ENCODE data around the gene PPP1R9B.

The PPP1R9B gene

GRCh38 chr17:50123649-50124349 lies 26.7 kb downstream of the PPP1R9B start:
- H3K27ac ChIP-seq (ENCODE audit: low read depth, low read length), result no peak overlapping the region
- no peaks in the 10 kb centered on the region for H3K36me3 ChIP-seq (ENCODE audit: control insufficient read depth, low read length)
- TF ChIP-seq EZH2phosphoT487 (IDR thresholded peaks at IDR 0.05; ENCODE audit: borderline replicate concordance, low read length) (no peak), CTCF (IDR thresholded peaks at IDR 0.05; ENCODE audit: low read depth, low read length, poor library complexity, severe bottlenecking) (no peak)
- no peaks in the 10 kb centered on the region; the same call in 1 of the 2 replicates for H3K4me1 ChIP-seq (ENCODE audit: control insufficient read depth, low read length)
- no peaks in the 10 kb centered on the region for H3K9me3 ChIP-seq (ENCODE audit: control insufficient read depth, insufficient read depth, low read length)
- no peaks in the 10 kb centered on the region for H3F3A ChIP-seq (ENCODE audit: control insufficient read depth, insufficient read depth)
- no peaks in the 10 kb centered on the region for H4K20me1 ChIP-seq (ENCODE audit: control insufficient read depth, insufficient read depth, low read depth, low read length)
- no peak overlapping the region for H3K4me2 ChIP-seq (ENCODE audit: low read length)
- no peaks in the 10 kb centered on the region for H3K9me2 ChIP-seq (replicated peaks; ENCODE audit: control insufficient read depth, low read length)
- no peaks in the 10 kb centered on the region for H3K79me2 ChIP-seq (ENCODE audit: control insufficient read depth, low read length)
- H3K27me3 ChIP-seq (ENCODE audit: control insufficient read depth, low read length), result peaks cover 49% of the 10 kb centered on the region
- no peak overlapping the region for H3K4me3 ChIP-seq (ENCODE audit: low read length)

- H3K36me3 ChIP-seq (ENCODE audit: control insufficient read depth, low read length), result no peaks in the 10 kb centered on the region
- H3K27me3 ChIP-seq (ENCODE audit: control insufficient read depth, low read length), result peaks cover 51% of the 10 kb centered on the region
- no peak overlapping the region for H3K27ac ChIP-seq (ENCODE audit: low read depth, low read length)
- H3K79me2 ChIP-seq (ENCODE audit: control insufficient read depth, low read length), result no peaks in the 10 kb centered on the region
- no peak overlapping the region for H3K4me3 ChIP-seq (ENCODE audit: low read length)
- TF ChIP-seq EZH2phosphoT487 (IDR thresholded peaks at IDR 0.05; ENCODE audit: borderline replicate concordance, low read length), result no peak
- no peak for TF ChIP-seq CTCF (IDR thresholded peaks at IDR 0.05; ENCODE audit: low read depth, low read length, poor library complexity, severe bottlenecking)
- H3K4me1 ChIP-seq (ENCODE audit: control insufficient read depth, low read length), result no peaks in the 10 kb centered on the region; the same call in 1 of the 2 replicates
- H3K4me2 ChIP-seq (ENCODE audit: low read length), result no peak overlapping the region
- H3K9me3 ChIP-seq (ENCODE audit: control insufficient read depth, insufficient read depth, low read length), result no peaks in the 10 kb centered on the region
- H3F3A ChIP-seq (ENCODE audit: control insufficient read depth, insufficient read depth), result no peaks in the 10 kb centered on the region
- H3K9me2 ChIP-seq (replicated peaks; ENCODE audit: control insufficient read depth, low read length), result no peaks in the 10 kb centered on the region
- no peaks in the 10 kb centered on the region for H4K20me1 ChIP-seq (ENCODE audit: control insufficient read depth, insufficient read depth, low read depth, low read length)
Observed at GRCh38 chr17:50122945-50123344, 27.5 kb downstream of the PPP1R9B start.

- no peaks in the 10 kb centered on the region for H3K36me3 ChIP-seq (ENCODE audit: control insufficient read depth, low read length)
- H3K4me3 ChIP-seq (ENCODE audit: low read length), result no peak overlapping the region
- no peaks in the 10 kb centered on the region for H3K9me3 ChIP-seq (ENCODE audit: control insufficient read depth, insufficient read depth, low read length)
- H4K20me1 ChIP-seq (ENCODE audit: control insufficient read depth, insufficient read depth, low read depth, low read length), result no peaks in the 10 kb centered on the region
- no peak overlapping the region for H3K27ac ChIP-seq (ENCODE audit: low read depth, low read length)
- H3K4me1 ChIP-seq (ENCODE audit: control insufficient read depth, low read length), result peaks cover 4% of the 10 kb centered on the region; the same call in 1 of the 2 replicates
- no peaks in the 10 kb centered on the region for H3K79me2 ChIP-seq (ENCODE audit: control insufficient read depth, low read length)
- no peaks in the 10 kb centered on the region for H3F3A ChIP-seq (ENCODE audit: control insufficient read depth, insufficient read depth)
- no peak for TF ChIP-seq CTCF (IDR thresholded peaks at IDR 0.05; ENCODE audit: low read depth, low read length, poor library complexity, severe bottlenecking)
- no peak for TF ChIP-seq EZH2phosphoT487 (IDR thresholded peaks at IDR 0.05; ENCODE audit: borderline replicate concordance, low read length)
- H3K9me2 ChIP-seq (replicated peaks; ENCODE audit: control insufficient read depth, low read length), result no peaks in the 10 kb centered on the region
- H3K27me3 ChIP-seq (ENCODE audit: control insufficient read depth, low read length), result peaks cover 56% of the 10 kb centered on the region
- no peak overlapping the region for H3K4me2 ChIP-seq (ENCODE audit: low read length)
Observed at GRCh38 chr17:50120475-50121253, 29.8 kb downstream of the PPP1R9B start.
